ENCODE measurements around the gene SPATA46. TPM values are rescaled to one million over a fixed set of nuclear protein-coding genes. Genes with fewer than 3 reads are reported as not detected.

SPATA46 gene
- total and polyA plus RNA-seq, 9 of the 15 experiments (the other 6 are each of a cell fraction or from before 2014, with no cell fraction given) = 0.04 to 0.11 TPM; not detected in 7

- DNase-seq (ENCODE audit: extremely low read depth in 1 of 4, low spot score in 3 of 4) (no peak), FAIRE-seq (no peak), ATAC-seq (no peak)
- no peak overlapping the region for H3K9ac ChIP-seq (ENCODE audit: insufficient read depth in 1 of 2, low read depth in 2 of 2, low read length in 2 of 2)
- no TSS peak for BruUV-seq (replicated peaks)
- no peak overlapping the region for H3K4me3 ChIP-seq
- peaks cover 0 to 26% of the 10 kb centered on the region in 2 experiments; a peak in 2 of 5 replicates for H3K4me1 ChIP-seq (replicated peaks in 1 of 2; ENCODE audit: control insufficient read depth in 2 of 2, insufficient read depth in 2 of 2, low read length in 2 of 2)
- no peaks in the 10 kb centered on the region for H3K27me3 ChIP-seq (ENCODE audit: control insufficient read depth in 2 of 2, insufficient read depth in 2 of 2, low read length in 2 of 2)
- WGBS (ENCODE audit: insufficient coverage, low coverage, missing lambda C conversion rate) = 44% methylated on average over 5 of the region's 5 CpGs
- CTCF ChIA-PET (ENCODE audit: low intra/inter-chr PET ratio) = no interaction called here
- H4K20me1 ChIP-seq (replicated peaks; ENCODE audit: control insufficient read depth, insufficient read depth, low read length) = no peaks in the 10 kb centered on the region
- no peak overlapping the region for H3K27ac ChIP-seq (ENCODE audit: extremely low read depth, low read depth, low read length)
- no peaks in the 10 kb centered on the region for H3K79me2 ChIP-seq (ENCODE audit: control insufficient read depth, insufficient read depth, low read length)
- no peaks in the 10 kb centered on the region for H3K9me1 ChIP-seq (ENCODE audit: control insufficient read depth, insufficient read depth, low read length)
- H2AFZ ChIP-seq (ENCODE audit: low read depth, low read length) = peak overlapping the region; percentile 26; the same call in 1 of the 2 replicates
- POLR2A ChIA-PET = no interaction called here
- H3K4me2 ChIP-seq (ENCODE audit: insufficient read depth, low read length) = no peak overlapping the region
- no peaks in the 10 kb centered on the region for H3K9me3 ChIP-seq (replicated peaks; ENCODE audit: control insufficient read depth, insufficient read depth, low read depth, low read length)
- H3K36me3 ChIP-seq (ENCODE audit: control insufficient read depth, insufficient read depth, low read length) = no peaks in the 10 kb centered on the region
- in situ Hi-C loops (cut with MboI) = no loop called here
- intact Hi-C loops (cut with micrococcal nuclease) = no loop called here
- TF ChIP-seq C11orf30 (IDR thresholded peaks at IDR 0.05; ENCODE audit: low read depth) (peak; percentile 46; the same call in 1 of the 2 replicates), ARID4B (CRISPR knock-in tag; IDR thresholded peaks at IDR 0.05) (no peak), ZNF263 (CRISPR knock-in tag; IDR thresholded peaks at IDR 0.05; ENCODE audit: borderline replicate concordance) (peak; percentile 73; the same call in 1 of the 2 replicates), DACH1 (IDR thresholded peaks at IDR 0.05; ENCODE audit: partially characterized antibody) (peak; percentile 31), RBM15 (IDR thresholded peaks at IDR 0.05; ENCODE audit: insufficient read depth, low read length) (no peak), GATAD2B (IDR thresholded peaks at IDR 0.05; ENCODE audit: borderline replicate concordance) (0 out of 2 replicates have a peak, but pooled peaks have one; percentile 24), FOSL1 (tag; conservative IDR thresholded peaks at IDR 0.05) (0 out of 2 replicates have a peak, but pooled peaks have one; percentile 18), OTX1 (CRISPR knock-in tag; IDR thresholded peaks at IDR 0.05) (no peak), IRF2 (CRISPR knock-in tag; IDR thresholded peaks at IDR 0.05) (no peak), FIP1L1 (IDR thresholded peaks at IDR 0.05; ENCODE audit: low read depth, low read length, poor library complexity, severe bottlenecking) (no peak), USF1 (CRISPR knock-in tag; IDR thresholded peaks at IDR 0.05) (no peak), TEAD4 (IDR thresholded peaks at IDR 0.05; ENCODE audit: low read length) (no peak), TEAD4 (CRISPR knock-in tag; IDR thresholded peaks at IDR 0.05; ENCODE audit: borderline replicate concordance) (no peak), PTRF (tag; IDR thresholded peaks at IDR 0.05) (no peak), CEBPB (tag; IDR thresholded peaks at IDR 0.05) (no peak), ZNF277 (CRISPR knock-in tag; IDR thresholded peaks at IDR 0.05; ENCODE audit: borderline replicate concordance) (no peak), EGR1 (conservative IDR thresholded peaks at IDR 0.05) (peak; percentile 68)
These were observed 28.0 kb upstream of the SPATA46 start for GRCh38 chr1:162404550-162405160.
